Dendritic cell treated with granulocyte-macrophage colony-stimulating factor and Interleukin-4, amounts not matched to agents 40 ng/mL and 50 ng/mL, for 4 days (primary cell): Measurements from ENCODE around the gene SEC24B.
"Not testable (repeated sequence)": the region's sequence is repeated elsewhere in the genome, so short reads cannot be mapped to it uniquely, and the experiment has no call there.

Experiments
- H3K27ac Mint-ChIP-seq: one replicate; pipeline ENCODE4 v1.8.0; 2022; ENCODE audit warnings: mild to moderate bottlenecking, mixed read lengths
- H3K27me3 Mint-ChIP-seq: one replicate; pipeline ENCODE4 v1.8.0; 2022; ENCODE audit warnings: mild to moderate bottlenecking, mixed read lengths
- H3K36me3 Mint-ChIP-seq: one replicate; pipeline ENCODE4 v1.8.0; 2022; ENCODE audit warnings: low read depth, mixed read lengths
- H3K4me1 Mint-ChIP-seq: one replicate; pipeline ENCODE4 v1.8.0; 2022; ENCODE audit warnings: low read depth, mixed read lengths
- H3K4me3 Mint-ChIP-seq: one replicate; pipeline ENCODE4 v1.8.0; 2022; ENCODE audit warnings: mild to moderate bottlenecking, moderate library complexity, mixed read lengths
- H3K9me3 Mint-ChIP-seq: one replicate; pipeline ENCODE4 v1.8.0; 2022; ENCODE audit warnings: mixed read lengths
- intact Hi-C: fragments of 100-400 bp; cut with micrococcal nuclease; formaldehyde crosslinking; loops from one replicate; pipeline ENCODE4 v1.15.0; 2022

SEC24B gene

DNA sequence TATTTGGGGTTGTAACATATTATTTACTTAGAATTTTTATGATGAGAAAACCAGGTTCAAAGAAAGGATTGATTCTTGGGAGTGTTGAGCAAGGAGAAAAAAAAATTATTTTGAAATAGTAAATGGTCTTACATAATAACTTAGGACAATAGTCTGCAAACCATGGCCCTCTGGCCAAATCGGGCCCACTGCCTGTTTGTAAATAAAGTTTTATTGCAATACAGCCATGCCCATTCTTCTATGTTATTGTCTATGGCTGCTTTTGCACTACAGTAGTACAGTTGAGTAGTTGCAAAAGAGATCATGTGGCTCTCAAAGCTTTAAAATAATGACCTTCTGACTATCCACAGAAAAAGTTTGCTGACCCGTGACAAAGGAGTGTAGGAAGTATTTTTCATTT lies 63.3 kb downstream of the SEC24B start:
- Mint-ChIP-seq H3K9me3 (no peaks in the 10 kb centered on the region), H3K27me3 (no peaks in the 10 kb centered on the region), H3K27ac (no peak overlapping the region), H3K36me3 (peaks cover 90% of the 10 kb centered on the region), H3K4me3 (no peak overlapping the region), H3K4me1 (no peaks in the 10 kb centered on the region)
- intact Hi-C loops = no loop called here

DNA sequence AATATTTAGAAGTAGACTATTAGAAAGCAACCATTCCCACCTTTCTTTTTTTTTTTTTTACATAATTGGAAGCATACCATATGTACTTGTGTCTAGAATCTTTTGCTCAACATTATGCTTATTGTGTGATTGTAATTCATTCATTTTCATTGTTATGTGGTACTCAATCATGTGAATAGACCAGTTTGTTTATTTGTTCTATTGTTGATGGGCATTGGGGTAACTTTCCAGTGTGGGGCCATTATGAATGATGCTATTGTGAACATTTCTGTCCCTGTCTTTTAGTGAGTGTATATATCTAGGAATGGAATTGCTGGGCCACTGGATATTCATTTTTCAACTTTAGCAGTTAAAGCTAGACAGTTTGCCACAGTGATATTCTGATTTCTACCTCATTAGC lies 63.9 kb downstream of the SEC24B start:
- Mint-ChIP-seq H3K27me3 (no peaks in the 10 kb centered on the region), H3K9me3 (no peaks in the 10 kb centered on the region), H3K36me3 (peaks cover 90% of the 10 kb centered on the region), H3K4me1 (no peaks in the 10 kb centered on the region), H3K27ac (no peak overlapping the region), H3K4me3 (no peak overlapping the region)
- intact Hi-C loops = no loop called here

DNA sequence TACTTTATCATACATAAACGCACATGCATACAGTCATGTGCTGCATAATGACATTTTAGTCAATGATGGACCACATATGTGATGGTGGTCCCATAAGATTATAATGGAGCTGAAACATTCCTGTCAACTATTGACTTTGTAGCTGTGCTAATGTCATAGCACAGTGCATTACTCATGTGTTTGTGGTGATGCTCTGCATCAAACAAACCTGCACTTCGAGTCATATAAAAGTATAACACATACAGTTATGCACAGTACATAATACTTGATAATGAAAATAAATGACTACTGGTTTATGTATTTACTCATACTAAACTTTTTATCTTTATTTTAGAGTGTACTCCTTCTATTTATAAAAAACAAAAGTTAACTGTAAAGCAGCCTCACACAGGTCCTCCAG lies 65.9 kb downstream of the SEC24B start:
- intact Hi-C loops = no loop called here
- no peaks in the 10 kb centered on the region for H3K27me3 Mint-ChIP-seq

DNA sequence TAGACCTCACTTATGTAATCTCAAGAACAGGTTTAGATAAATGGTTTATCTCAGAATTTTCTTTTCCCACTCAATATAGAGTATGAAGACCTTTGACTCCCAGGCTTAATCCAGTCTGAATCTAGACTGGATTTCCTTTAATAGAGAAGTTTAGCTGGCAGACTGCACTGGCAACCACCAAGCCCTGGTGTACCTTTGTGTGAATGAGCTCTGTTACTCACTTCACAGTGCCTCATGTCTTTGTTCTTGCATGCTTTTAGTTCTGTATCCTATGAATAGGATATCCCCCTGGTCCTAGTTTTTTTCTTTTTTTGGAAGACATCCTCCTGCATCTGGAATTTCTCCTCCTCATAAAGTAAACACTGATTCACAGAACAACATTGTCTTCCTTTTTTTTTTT lies 73.3 kb downstream of the SEC24B start:
- Mint-ChIP-seq H3K27ac (no peak overlapping the region), H3K9me3 (no peaks in the 10 kb centered on the region), H3K27me3 (no peaks in the 10 kb centered on the region), H3K36me3 (peaks cover 82% of the 10 kb centered on the region), H3K4me1 (no peaks in the 10 kb centered on the region), H3K4me3 (no peak overlapping the region)
- intact Hi-C loops = no loop called here

More for the DNA sequence above, 65.9 kb downstream of the SEC24B start:
- Mint-ChIP-seq H3K36me3 (peaks cover 94% of the 10 kb centered on the region), H3K27ac (no peak overlapping the region), H3K4me1 (no peaks in the 10 kb centered on the region), H3K9me3 (no peaks in the 10 kb centered on the region), H3K4me3 (no peak overlapping the region)

DNA sequence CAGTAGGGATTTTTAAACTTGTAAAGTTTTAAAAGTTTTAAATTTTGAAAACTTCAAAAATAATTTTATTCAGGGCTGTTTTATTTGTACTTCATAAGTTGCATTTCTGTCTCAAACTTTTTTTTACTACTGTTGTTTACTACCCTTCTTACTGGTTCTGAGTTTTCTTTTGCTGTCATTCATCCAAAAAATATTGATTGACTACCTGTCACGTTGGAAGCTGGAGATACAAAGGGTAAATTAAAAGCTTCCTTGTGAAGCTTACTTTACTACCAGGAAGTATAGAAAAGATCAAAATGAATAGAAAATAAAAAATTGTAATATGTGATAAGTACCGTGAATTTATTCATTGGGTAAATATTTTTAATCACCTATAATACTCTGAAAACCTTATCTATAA lies 77.1 kb downstream of the SEC24B start:
- Mint-ChIP-seq H3K36me3 (peaks cover 89% of the 10 kb centered on the region), H3K9me3 (no peaks in the 10 kb centered on the region), H3K27me3 (no peaks in the 10 kb centered on the region), H3K4me3 (no peak overlapping the region), H3K4me1 (no peaks in the 10 kb centered on the region), H3K27ac (no peak overlapping the region)
- intact Hi-C loops = no loop called here

DNA sequence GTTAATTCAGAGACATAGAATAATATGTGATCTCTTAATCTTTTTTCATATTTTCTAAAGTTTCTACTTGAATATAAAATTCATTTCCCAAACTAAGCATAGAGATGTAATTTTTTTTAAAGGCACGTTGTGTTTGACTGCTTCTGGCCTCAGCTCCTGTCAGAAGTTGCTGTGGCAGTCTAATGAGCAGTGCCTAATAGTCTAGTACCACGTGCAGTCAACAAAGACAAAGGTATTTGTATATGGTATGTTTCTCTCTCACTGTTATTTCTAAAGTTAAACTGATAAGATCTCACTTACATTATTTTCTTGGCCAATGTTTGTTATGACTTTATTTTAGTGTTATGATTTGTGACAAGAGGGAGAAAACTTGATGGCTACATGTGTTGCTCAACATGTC lies 77.8 kb downstream of the SEC24B start:
- intact Hi-C loops = no loop called here
- Mint-ChIP-seq H3K36me3 (peaks cover 87% of the 10 kb centered on the region), H3K27me3 (no peaks in the 10 kb centered on the region)

DNA sequence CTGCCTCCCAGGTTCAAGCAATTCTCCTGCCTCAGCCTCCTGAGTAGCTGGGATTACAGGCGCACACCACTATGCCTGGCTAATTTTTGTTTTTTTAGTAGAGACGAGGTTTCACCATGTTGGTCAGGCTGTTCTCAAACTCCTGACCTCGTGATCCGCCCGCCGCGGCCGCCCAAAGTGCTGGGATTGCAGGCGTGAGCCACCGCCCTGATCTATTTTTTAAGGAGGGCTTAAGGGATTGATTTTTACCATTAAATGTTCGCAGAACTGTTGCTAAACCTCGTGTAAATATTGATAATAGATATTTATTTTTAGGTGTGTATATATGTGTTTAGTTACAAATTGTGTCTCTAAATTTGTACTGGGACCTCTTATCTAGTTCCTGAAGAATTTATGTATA lies 79.8 kb downstream of the SEC24B start:
- H3K27ac Mint-ChIP-seq, H3K4me3 Mint-ChIP-seq, H3K4me1 Mint-ChIP-seq, H3K27me3 Mint-ChIP-seq, H3K9me3 Mint-ChIP-seq, intact Hi-C loops: not testable (repeated sequence)
- H3K36me3 Mint-ChIP-seq = peaks cover 86% of the 10 kb centered on the region

More for the DNA sequence above, 77.8 kb downstream of the SEC24B start:
- H3K4me3 Mint-ChIP-seq = no peak overlapping the region
- no peaks in the 10 kb centered on the region for H3K9me3 Mint-ChIP-seq
- H3K4me1 Mint-ChIP-seq = no peaks in the 10 kb centered on the region
- no peak overlapping the region for H3K27ac Mint-ChIP-seq

DNA sequence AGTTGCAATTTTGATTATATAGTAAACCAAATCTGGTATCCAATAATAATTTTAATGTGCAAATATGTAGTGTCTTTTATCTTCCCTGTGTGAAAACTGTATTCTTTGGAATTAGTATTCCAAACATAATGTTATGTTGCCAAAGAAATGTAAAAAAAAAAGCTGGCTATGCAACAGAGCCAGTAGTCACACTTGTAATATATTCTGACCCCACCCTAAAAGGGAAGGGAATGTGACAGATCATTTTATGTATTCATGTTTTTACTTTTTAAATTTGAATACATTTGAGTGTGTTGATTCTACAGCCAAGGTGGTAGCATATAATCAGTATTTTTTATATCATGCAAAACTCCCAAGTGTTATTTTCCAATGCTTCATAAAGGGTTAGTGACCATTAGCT lies 98.6 kb downstream of the SEC24B start:
- Mint-ChIP-seq H3K9me3 (no peaks in the 10 kb centered on the region), H3K36me3 (peaks cover 94% of the 10 kb centered on the region), H3K27ac (no peak overlapping the region), H3K27me3 (no peaks in the 10 kb centered on the region), H3K4me3 (no peak overlapping the region), H3K4me1 (no peaks in the 10 kb centered on the region)
- intact Hi-C loops = loop anchor here (10.0 kb wide), 1 partner anchor 293 kb away; the partner anchor contains the start of gene RRH

DNA sequence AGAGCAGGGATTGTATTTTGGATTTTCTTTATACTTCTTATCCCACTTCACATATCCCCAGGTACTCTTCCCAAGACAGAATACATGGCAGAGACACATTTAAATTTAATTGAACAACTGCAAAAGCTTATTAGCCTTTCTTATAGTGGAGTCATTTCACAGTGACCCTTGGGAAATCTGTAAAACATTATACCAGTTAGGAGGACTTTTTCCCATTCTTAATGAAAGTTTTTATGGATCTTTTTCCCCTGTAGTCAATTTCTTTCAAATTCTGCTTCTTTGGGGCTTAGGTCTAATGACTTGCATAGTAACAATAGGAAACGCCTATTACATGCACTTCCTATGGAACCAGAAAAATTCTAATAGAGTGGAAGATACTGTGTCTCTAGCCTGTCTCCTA lies 111.8 kb downstream of the SEC24B start:
- Mint-ChIP-seq H3K27ac (no peak overlapping the region), H3K4me1 (peaks cover 16% of the 10 kb centered on the region), H3K9me3 (no peaks in the 10 kb centered on the region), H3K4me3 (no peak overlapping the region), H3K27me3 (no peaks in the 10 kb centered on the region), H3K36me3 (peaks cover 48% of the 10 kb centered on the region)
- intact Hi-C loops = no loop called here

DNA sequence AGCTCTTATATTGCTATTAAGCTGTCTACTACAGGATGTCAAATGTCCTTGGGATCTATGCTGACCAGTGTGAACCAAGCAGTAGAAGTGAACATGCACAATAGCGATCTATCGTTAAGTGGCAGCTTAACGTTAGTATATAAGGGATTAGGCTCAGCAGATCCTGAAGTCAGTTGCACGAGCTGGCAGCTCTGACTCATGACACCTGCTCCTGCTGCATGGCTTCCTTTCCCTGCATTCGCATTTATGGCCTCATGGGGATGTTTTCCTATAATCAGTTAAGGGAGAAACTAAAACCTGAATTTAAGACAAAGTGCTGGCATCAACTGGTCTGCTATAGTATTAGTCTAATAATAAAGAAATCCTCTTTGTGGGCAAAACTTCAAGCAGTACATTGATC lies 113.8 kb downstream of the SEC24B start:
- H3K9me3 Mint-ChIP-seq = no peaks in the 10 kb centered on the region
- H3K4me1 Mint-ChIP-seq = peaks cover 16% of the 10 kb centered on the region
- peaks cover 31% of the 10 kb centered on the region for H3K36me3 Mint-ChIP-seq
- H3K27me3 Mint-ChIP-seq = no peaks in the 10 kb centered on the region
- H3K27ac Mint-ChIP-seq = no peak overlapping the region
- no peak overlapping the region for H3K4me3 Mint-ChIP-seq
- intact Hi-C loops = no loop called here

DNA sequence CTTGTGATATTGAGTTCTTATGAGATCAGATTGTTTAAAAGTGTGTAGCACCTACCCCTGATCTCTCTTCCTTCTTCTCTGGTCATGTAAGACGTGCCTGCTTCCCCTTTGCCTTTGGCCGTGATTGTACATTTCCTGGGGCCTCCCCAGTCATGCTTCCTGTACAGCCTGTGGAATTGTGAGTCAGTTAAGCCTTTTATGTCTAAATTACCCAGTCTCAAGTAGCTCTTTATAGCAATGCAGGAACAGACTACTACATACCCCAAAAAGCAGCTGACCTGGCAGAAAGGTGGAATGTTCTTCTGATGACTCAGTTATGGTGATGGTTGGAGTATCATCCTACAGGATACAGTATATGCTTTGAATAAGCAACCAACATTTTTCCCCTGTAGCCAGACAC lies 115.0 kb downstream of the SEC24B start:
- no peak overlapping the region for H3K4me3 Mint-ChIP-seq
- no peaks in the 10 kb centered on the region for H3K27me3 Mint-ChIP-seq

DNA sequence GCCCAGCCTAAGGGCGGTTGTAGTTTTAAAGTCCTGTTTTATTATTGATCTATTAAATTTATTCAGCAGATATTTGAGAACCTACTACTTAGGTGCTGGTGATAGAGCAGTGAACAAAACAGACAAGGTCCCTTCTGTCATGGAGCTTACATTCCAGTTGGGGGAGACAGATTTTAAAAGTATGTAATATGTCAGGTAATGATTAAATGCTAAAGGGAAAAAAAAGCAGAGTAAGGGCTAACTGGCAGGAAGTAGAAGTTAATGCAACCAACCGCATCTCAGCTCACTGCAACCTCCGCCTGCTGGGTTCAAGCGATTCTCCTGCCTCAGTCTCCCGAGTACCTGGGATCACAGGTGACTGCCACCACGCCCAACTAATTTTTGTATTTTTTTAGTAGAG lies 118.6 kb downstream of the SEC24B start:
- Mint-ChIP-seq H3K36me3 (peaks cover 26% of the 10 kb centered on the region), H3K27ac (no peak overlapping the region), H3K27me3 (no peaks in the 10 kb centered on the region), H3K9me3 (no peaks in the 10 kb centered on the region), H3K4me1 (peaks cover 16% of the 10 kb centered on the region), H3K4me3 (no peak overlapping the region)
- intact Hi-C loops = no loop called here

More for the DNA sequence above, 115.0 kb downstream of the SEC24B start:
- intact Hi-C loops = no loop called here
- Mint-ChIP-seq H3K36me3 (peaks cover 29% of the 10 kb centered on the region), H3K4me1 (peaks cover 16% of the 10 kb centered on the region), H3K27ac (peak overlapping the region; percentile 68), H3K9me3 (no peaks in the 10 kb centered on the region)

DNA sequence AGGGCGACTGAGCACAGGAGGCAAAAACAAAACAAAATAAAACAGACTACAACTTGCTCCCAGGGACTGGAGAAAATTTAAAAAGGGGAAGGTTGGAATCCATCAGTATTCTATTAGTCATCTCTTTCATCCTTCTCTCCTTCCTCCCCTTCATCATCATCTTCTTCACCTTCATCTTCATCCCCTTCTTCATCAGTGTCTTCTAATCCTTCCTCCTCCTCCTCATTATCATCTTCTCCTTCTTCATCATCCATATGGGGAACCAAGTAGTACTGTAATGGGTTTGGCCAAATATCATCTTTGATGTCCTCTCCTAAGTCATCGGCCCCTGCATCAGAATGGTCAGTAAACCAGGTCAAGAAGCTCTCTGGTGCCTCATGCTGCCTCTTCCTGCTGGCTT lies 119.5 kb downstream of the SEC24B start:
- Mint-ChIP-seq H3K4me3 (no peak overlapping the region), H3K27ac (no peak overlapping the region), H3K4me1 (peaks cover 9% of the 10 kb centered on the region), H3K27me3 (no peaks in the 10 kb centered on the region), H3K36me3 (peaks cover 26% of the 10 kb centered on the region), H3K9me3 (no peaks in the 10 kb centered on the region)
- intact Hi-C loops = no loop called here

DNA sequence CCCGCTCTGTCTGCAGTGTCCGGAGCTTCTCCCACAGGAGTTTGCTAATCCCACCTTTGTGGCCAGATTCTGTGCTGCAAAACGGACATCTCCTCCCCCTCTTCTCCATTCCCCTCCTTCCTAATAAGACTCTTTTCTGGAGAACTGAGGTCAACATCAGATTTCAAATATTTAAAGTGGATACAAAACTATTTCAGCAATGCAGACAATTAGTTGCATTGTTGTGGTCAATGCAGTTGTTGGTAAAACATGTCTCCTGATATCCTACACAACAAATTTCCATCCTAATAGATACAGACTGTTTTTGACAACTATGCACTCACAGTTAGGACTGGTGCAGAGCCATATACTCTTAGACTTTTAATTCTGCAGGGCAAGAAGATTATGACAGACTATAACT lies 121.4 kb downstream of the SEC24B start:
- Mint-ChIP-seq H3K4me1 (no peaks in the 10 kb centered on the region), H3K4me3 (no peak overlapping the region), H3K9me3 (no peaks in the 10 kb centered on the region), H3K27me3 (no peaks in the 10 kb centered on the region), H3K27ac (no peak overlapping the region), H3K36me3 (peaks cover 20% of the 10 kb centered on the region)
- intact Hi-C loops = no loop called here

DNA sequence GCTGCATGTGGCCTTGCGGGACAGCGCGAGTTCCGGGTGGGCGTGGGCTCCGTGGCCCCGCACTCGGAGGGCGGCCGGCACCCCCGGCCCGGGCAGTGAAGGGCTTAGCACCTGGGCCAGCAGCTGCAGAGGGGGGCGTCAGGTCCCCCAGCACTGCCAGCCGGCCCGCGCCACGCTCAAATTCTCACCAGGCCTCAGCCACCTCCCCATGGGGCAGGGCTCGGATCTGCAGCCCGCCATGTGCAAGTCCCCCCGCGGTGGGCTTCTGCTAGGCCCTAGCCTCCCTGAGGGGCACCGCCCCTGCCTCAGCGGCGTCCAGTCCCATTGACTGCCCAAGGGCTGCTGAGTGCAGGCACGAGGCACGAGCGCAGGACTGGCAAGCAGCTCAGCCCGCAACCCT lies 123.8 kb downstream of the SEC24B start:
- H3K9me3 Mint-ChIP-seq = no peaks in the 10 kb centered on the region
- intact Hi-C loops = no loop called here
- peaks cover 14% of the 10 kb centered on the region for H3K4me1 Mint-ChIP-seq
- H3K4me3 Mint-ChIP-seq = no peak overlapping the region
- no peak overlapping the region for H3K27ac Mint-ChIP-seq
- H3K27me3 Mint-ChIP-seq = no peaks in the 10 kb centered on the region
- H3K36me3 Mint-ChIP-seq = peaks cover 25% of the 10 kb centered on the region
